IPS-18c (cell line): ENCODE measurements around the gene CCL22.
"Not testable (repeated sequence)": the region's sequence is repeated elsewhere in the genome, so short reads cannot be mapped to it uniquely, and the experiment has no call there.

ENCODE experiments used
- H3K4me3 ChIP-seq: 2 replicates; pipeline ENCODE4 v1.7.0; 2013; ENCODE audit warnings: low read depth, mild to moderate bottlenecking, low read length, moderate library complexity; ENCODE audit not compliant: insufficient read depth
- H3K9me3 ChIP-seq: one replicate; pipeline ENCODE4 v1.6.1; 2013; ENCODE audit warnings: mild to moderate bottlenecking, low read length, moderate library complexity; ENCODE audit not compliant: control insufficient read depth, insufficient read depth

Gene CCL22

DNA sequence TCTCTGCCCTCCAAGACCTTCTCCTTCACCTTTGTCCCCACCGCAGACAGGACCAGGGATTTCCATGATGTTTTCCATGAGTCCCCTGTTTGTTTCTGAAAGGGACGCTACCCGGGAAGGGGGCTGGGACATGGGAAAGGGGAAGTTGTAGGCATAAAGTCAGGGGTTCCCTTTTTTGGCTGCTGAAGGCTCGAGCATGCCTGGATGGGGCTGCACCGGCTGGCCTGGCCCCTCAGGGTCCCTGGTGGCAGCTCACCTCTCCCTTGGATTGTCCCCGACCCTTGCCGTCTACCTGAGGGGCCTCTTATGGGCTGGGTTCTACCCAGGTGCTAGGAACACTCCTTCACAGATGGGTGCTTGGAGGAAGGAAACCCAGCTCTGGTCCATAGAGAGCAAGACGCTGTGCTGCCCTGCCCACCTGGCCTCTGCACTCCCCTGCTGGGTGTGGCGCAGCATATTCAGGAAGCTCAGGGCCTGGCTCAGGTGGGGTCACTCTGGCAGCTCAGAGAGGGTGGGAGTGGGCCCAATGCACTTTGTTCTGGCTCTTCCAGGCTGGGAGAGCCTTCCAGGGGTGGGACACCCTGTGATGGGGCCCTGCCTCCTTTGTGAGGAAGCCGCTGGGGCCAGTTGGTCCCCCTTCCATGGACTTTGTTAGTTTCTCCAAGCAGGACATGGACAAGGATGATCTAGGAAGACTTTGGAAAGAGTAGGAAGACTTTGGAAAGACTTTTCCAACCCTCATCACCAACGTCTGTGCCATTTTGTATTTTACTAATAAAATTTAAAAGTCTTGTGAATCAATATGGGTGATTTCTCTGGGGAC is 25.9 kb downstream of the CCL22 start:
- Histone ChIP-seq H3K9me3 (no peaks in the 10 kb centered on the region), H3K4me3 (no peak overlapping the region)

GRCh38 chr16:57385083-57385482 is 26.5 kb downstream of the CCL22 start:
- Histone ChIP-seq H3K9me3 (no peaks in the 10 kb centered on the region), H3K4me3 (no peak overlapping the region)

- Histone ChIP-seq H3K9me3 (no peaks in the 10 kb centered on the region), H3K4me3 (no peak overlapping the region)
Observed at GRCh38 chr16:57386381-57386951, 27.9 kb downstream of the CCL22 start.

GRCh38 chr16:57387598-57388354 is 29.2 kb downstream of the CCL22 start:
- H3K9me3 ChIP-seq = no peaks in the 10 kb centered on the region
- no peak overlapping the region for H3K4me3 ChIP-seq

DNA sequence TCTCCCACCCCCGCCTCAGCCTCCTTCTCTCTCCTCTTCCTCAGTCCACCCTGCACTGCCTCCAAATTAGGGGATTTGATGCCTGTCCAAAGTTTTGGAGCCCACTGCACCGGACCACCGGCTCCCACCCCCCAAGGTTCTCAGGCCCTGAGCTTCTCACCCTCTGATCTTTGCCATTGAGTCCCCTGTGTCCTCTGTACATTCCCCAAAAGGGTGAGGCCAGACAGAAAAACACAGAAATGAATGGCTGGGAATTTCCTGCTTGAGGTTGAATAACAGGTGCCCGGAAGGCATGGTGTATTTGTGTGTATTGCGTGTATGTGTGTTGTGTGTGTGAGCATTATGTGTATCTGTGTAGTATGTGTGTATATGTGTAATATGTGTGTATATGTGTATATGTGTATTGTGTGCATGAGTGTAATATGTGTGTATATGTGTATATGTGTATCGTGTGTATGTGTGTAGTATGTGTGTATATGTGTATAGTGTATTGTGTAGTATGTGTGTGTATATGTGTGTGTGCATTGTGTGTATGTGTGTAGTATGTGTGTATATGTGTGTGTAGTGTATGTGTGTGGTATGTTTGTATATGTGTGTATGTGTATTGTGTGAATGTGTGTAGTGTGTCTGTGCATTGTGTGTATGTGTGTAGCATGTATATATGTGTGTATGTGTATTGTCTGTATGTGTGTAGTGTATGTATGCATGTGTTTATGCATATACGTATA is 29.9 kb downstream of the CCL22 start:
- H3K9me3 ChIP-seq = no peaks in the 10 kb centered on the region
- H3K4me3 ChIP-seq = no peak overlapping the region

DNA sequence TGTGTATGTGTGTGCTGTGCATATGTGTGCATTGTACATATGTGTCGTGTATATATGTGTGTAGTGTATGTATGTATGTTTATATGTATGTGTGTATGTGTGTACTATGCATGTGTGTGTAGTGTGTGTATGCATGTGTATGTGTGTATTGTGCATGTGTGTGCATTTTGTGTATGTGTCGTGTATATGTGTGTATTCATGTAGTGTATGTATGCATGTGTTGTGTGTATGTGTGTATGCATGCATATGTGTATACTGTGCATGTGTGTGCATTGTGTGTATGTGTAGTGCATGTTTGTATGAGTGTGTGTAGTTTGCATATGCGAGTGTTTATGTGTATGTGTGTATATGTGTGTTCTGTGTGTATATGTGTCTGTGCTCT is 30.5 kb downstream of the CCL22 start:
- H3K4me3 ChIP-seq = no peak overlapping the region
- no peaks in the 10 kb centered on the region for H3K9me3 ChIP-seq

- Histone ChIP-seq H3K4me3 (no peak overlapping the region), H3K9me3 (no peaks in the 10 kb centered on the region)
Observed at GRCh38 chr16:57390636-57391295, 32.2 kb downstream of the CCL22 start.

DNA sequence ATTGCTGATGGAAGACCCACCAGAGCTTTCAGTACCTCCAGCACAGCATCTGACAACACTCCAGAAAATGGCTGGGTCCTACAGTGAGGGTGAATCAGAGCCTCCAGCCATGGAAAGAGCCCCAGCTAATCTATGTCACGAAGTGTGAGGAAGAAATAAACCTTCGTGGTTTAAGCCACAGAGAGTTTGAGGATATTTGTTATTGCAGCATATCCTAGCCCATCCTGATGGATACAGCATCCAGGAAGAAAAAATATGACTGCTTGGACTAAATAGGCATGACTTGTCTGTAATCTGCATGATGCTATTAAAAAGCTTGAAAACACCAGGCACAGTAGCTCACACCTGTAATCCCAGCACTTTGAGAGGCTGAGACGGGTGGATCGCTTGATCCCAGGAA is 32.7 kb downstream of the CCL22 start:
- Histone ChIP-seq H3K4me3 (no peak overlapping the region), H3K9me3 (no peaks in the 10 kb centered on the region)

- Histone ChIP-seq H3K9me3 (no peaks in the 10 kb centered on the region), H3K4me3 (no peak overlapping the region)
Observed at GRCh38 chr16:57391708-57392107, 33.1 kb downstream of the CCL22 start.

DNA sequence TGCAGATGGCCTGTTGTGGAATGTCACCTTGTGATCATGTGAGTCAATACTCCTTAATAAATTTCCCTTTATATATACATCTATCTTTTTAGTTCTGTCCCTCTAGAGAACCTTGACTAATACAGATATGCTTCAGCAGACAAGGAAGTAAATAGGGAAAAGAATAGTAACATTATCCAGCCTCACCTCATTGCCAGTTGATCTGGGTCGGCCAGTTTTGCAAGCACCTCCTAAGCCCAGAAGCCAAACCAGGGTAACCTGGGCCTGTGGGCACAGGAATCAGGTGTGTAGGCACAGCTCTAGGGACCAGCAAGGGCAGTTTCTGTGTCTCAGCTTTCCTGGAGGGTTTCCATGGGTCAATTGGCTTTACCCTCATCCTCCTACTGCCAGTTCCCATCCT is 34.1 kb downstream of the CCL22 start:
- H3K9me3 ChIP-seq = no peaks in the 10 kb centered on the region
- H3K4me3 ChIP-seq = no peak overlapping the region

DNA sequence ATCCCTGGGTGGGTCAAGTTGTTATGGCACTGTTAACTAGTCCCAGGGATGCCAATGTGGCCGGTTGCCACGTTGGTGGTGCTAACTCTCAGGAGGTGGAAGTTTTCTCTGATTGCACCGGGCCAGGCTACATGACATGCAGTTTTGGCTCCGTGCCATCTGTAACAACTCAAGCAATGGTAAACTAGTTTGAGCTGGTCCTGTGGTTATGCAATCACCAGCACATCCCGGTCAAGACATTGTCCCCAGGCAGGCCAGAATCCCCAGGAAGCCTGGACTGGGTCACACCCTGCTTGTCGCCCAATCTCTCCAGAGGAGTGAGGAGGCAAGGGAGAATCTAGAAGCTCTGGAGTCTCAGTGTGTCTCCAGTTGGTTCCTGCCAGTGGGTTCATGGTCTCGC is 35.9 kb downstream of the CCL22 start:
- no peaks in the 10 kb centered on the region for H3K9me3 ChIP-seq

GRCh38 chr16:57395026-57395425 is 36.4 kb downstream of the CCL22 start:
- Histone ChIP-seq H3K9me3 (no peaks in the 10 kb centered on the region), H3K4me3 (no peak overlapping the region)

More for the DNA sequence above, 35.9 kb downstream of the CCL22 start:
- no peak overlapping the region for H3K4me3 ChIP-seq

GRCh38 chr16:57396786-57397185 is 38.2 kb downstream of the CCL22 start:
- H3K4me3 ChIP-seq = no peak overlapping the region
- H3K9me3 ChIP-seq = no peaks in the 10 kb centered on the region

DNA sequence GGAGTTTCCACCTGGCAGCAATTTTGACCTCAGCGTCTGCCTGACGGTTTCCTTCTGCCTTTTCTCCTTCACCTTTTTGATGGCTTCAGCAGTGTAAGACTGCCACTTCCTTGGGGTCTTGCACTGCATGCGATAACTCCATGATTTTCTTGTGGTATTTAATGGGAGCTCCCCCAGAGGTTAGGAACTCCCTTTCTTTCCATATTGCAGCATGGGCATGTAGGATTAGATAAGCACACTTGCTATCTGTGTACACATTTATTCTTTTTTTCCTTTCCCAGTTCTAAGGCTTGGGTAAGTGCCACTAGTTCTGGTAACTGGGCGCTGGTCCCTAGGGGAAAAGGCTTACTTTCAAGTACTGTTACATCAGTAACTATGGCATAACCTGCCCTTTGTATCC is 38.9 kb downstream of the CCL22 start:
- not testable (repeated sequence) for H3K9me3 ChIP-seq, H3K4me3 ChIP-seq

- Histone ChIP-seq H3K9me3 (no peaks in the 10 kb centered on the region), H3K4me3 (no peak overlapping the region)
Observed at GRCh38 chr16:57401943-57402640, 43.5 kb downstream of the CCL22 start.

- Histone ChIP-seq H3K9me3 (no peaks in the 10 kb centered on the region), H3K4me3 (no peak within 1 kb of the TSS)
Observed at GRCh38 chr16:57403965-57404817, 45.6 kb downstream of the CCL22 start, which contains the start of gene CCL17. CCL17 (plus strand) TSS chr16:57404767; CDS start chr16:57413933, 9,166 bp downstream.
